Endothelial cell of umbilical vein (primary cell): ENCODE results near the gene RAI1. TPM values are rescaled to one million over a fixed set of nuclear protein-coding genes. Genes with fewer than 3 reads are reported as not detected.

Experiments
- BruUV-seq: library from RNA; stranded (reverse); fragments of 400-500 nt; replicated peaks from 2 replicates; lab custom pipeline; 2021; lab: Mats Ljungman, UMichigan
- CTCF ChIA-PET: fragments of 300-600, 350-600 bp; sonication (Branson Sonifier 250); formaldehyde crosslinking; loops from one replicate; lab custom pipeline; 2021; ENCODE audit warnings: antibody characterized with exemption, inconsistent platforms; lab: Charles Lee
- POLR2A ChIA-PET: fragments of 300-600, 350-600 bp; sonication (Branson Sonifier 250); formaldehyde crosslinking; loops from one replicate; lab custom pipeline; 2021; ENCODE audit warnings: antibody characterized with exemption, inconsistent platforms; lab: Charles Lee
- DNase-seq: peaks from one replicate; pipeline ENCODE4 v3.0.0-alpha.2; 2011; ENCODE audit warnings: low read depth, low spot score
- FAIRE-seq: peaks from 2 replicates; lab custom pipeline; 2011; peaks lifted over from hg19 to GRCh38; lab: Jason Lieb, UNC
- H2AFZ ChIP-seq: 2 replicates; pipeline ENCODE4 v1.6.0; 2012; ENCODE audit warnings: low read depth, low read length, control low read depth, inconsistent platforms
- H3K27ac ChIP-seq: 2 replicates; pipeline ENCODE4 v1.5.1; 2011; ENCODE audit warnings: low read depth, mild to moderate bottlenecking, control low read depth, low read length, moderate library complexity; ENCODE audit not compliant: insufficient read depth
- H3K27me3 ChIP-seq, 2 experiments: 2 replicates each; pipeline versions ENCODE4 v1.6.0 to v1.6.1; 2011; ENCODE audit warnings: low read length in 2 of 2, mixed read lengths in 1 of 2; ENCODE audit not compliant: control insufficient read depth in 2 of 2, insufficient read depth in 2 of 2
- H3K36me3 ChIP-seq, 2 experiments: 2 replicates in 1 of 2; 3 replicates in 1 of 2; pipeline ENCODE4 v1.5.1; 2011; ENCODE audit warnings: low read length in 2 of 2, mild to moderate bottlenecking in 1 of 2, moderate library complexity in 1 of 2; ENCODE audit not compliant: control insufficient read depth in 2 of 2, insufficient read depth in 2 of 2; ENCODE audit errors: extremely low read depth in 1 of 2
- H3K4me1 ChIP-seq: 3 replicates; pipeline ENCODE4 v1.5.1; 2011; ENCODE audit warnings: mild to moderate bottlenecking, low read length; ENCODE audit not compliant: control insufficient read depth, insufficient read depth; ENCODE audit errors: extremely low read depth
- H3K4me2 ChIP-seq: 2 replicates; pipeline ENCODE4 v1.6.1; 2011; ENCODE audit warnings: low read length, control low read depth, mixed read lengths; ENCODE audit not compliant: insufficient read depth
- H3K4me3 ChIP-seq, 3 experiments: fragments of 200-600 bp in 1 of 3; sonication (generic), shearing (Covaris generic) in 1 of 3; replicated peaks in 1 of 3; 2 replicates each; pipeline ENCODE4 v1.5.1; 2011 to 2016; ENCODE audit warnings: control low read depth in 3 of 3, low read length in 3 of 3, mild to moderate bottlenecking in 2 of 3, inconsistent platforms in 1 of 3, low read depth in 1 of 3, moderate library complexity in 1 of 3; ENCODE audit not compliant: insufficient read depth in 1 of 3
- H3K79me2 ChIP-seq: 2 replicates; pipeline ENCODE4 v1.6.0; 2012; ENCODE audit warnings: low read length, inconsistent platforms; ENCODE audit not compliant: control insufficient read depth, insufficient read depth
- H3K9ac ChIP-seq: replicated peaks from 2 replicates; pipeline ENCODE3; 2011; ENCODE audit warnings: low read length, control low read depth; ENCODE audit not compliant: insufficient read depth; ENCODE audit errors: extremely low read depth
- H3K9me1 ChIP-seq: replicated peaks from 3 replicates; pipeline ENCODE4 v1.6.0; 2011; ENCODE audit warnings: mild to moderate bottlenecking, low read length; ENCODE audit not compliant: control insufficient read depth, insufficient read depth; ENCODE audit errors: extremely low read depth
- H3K9me3 ChIP-seq: replicated peaks from 2 replicates; pipeline ENCODE4 v1.5.1; 2012; ENCODE audit warnings: low read length, inconsistent platforms; ENCODE audit not compliant: control insufficient read depth, insufficient read depth
- H4K20me1 ChIP-seq: replicated peaks from 2 replicates; pipeline ENCODE3; 2011; ENCODE audit warnings: mild to moderate bottlenecking, low read length; ENCODE audit not compliant: control insufficient read depth, insufficient read depth; ENCODE audit errors: extremely low read depth
- EZH2 ChIP-seq: IDR thresholded peaks from 2 replicates; pipeline ENCODE4 v1.6.1; 2012; ENCODE audit warnings: borderline replicate concordance, low read depth, mild to moderate bottlenecking, moderate library complexity, low read length, inconsistent platforms; ENCODE audit not compliant: severe bottlenecking
- FOS ChIP-seq: IDR thresholded peaks from 2 replicates; pipeline ENCODE4 v1.6.1; 2011; ENCODE audit warnings: mild to moderate bottlenecking, low read length, moderate library complexity, borderline replicate concordance; ENCODE audit not compliant: insufficient read depth
- GATA2 ChIP-seq: IDR thresholded peaks from 2 replicates; pipeline ENCODE4 v1.7.0; 2011; ENCODE audit warnings: low read depth, mild to moderate bottlenecking, moderate library complexity, mixed read lengths, low read length; ENCODE audit not compliant: insufficient read length, insufficient read depth
- JUN ChIP-seq: IDR thresholded peaks from 2 replicates; pipeline ENCODE4 v1.6.1; 2011; ENCODE audit warnings: borderline replicate concordance, low read depth; ENCODE audit not compliant: insufficient read length, insufficient read depth
- MAX ChIP-seq: IDR thresholded peaks from 2 replicates; pipeline ENCODE4 v1.6.1; 2011; ENCODE audit not compliant: insufficient read depth, insufficient read length
- MYC ChIP-seq: IDR thresholded peaks from one replicate; pipeline ENCODE4 v1.6.1; 2011; ENCODE audit warnings: mild to moderate bottlenecking, low read depth, low read length
- POLR2A ChIP-seq: IDR thresholded peaks from 2 replicates; pipeline ENCODE4 v1.6.1; 2012; ENCODE audit warnings: low read depth, mild to moderate bottlenecking, control low read depth, low read length
- POLR2AphosphoS5 ChIP-seq: IDR thresholded peaks from 2 replicates; pipeline ENCODE4 v1.6.1; 2012; ENCODE audit warnings: low read depth, mild to moderate bottlenecking, control low read depth, low read length, moderate library complexity; ENCODE audit not compliant: insufficient read depth
- dilution Hi-C: fragments of 300-500 bp; cut with MboI; formaldehyde crosslinking; loops from one replicate; pipeline ENCODE4 v1.15.0; 2019; ENCODE audit warnings: low sequenced_read_pairs; ENCODE audit not compliant: extremely low pct_ligation_motif_present
- intact Hi-C: fragments of 100-400 bp; cut with micrococcal nuclease; formaldehyde crosslinking; loops from one replicate; pipeline ENCODE4 v1.10.0; 2022
- polyA plus RNA-seq, 4 experiments: library from polyadenylated mRNA; depleted of rRNA in 3 of 4; stranded (reverse) in 3 of 4; unstranded in 1 of 4; fragments of >200 nt; gene quantifications; 2 replicates each; pipeline versions ENCODE4 v1.2.1 to v1.2.3, GENCODE V29; 2011 to 2012; ENCODE audit warnings: missing spikeins in 1 of 4
- total RNA-seq: library from RNA; stranded (reverse); gene quantifications from 2 replicates; pipeline ENCODE4 v1.2.3, GENCODE V29; 2021
- TF ChIP-seq, protein P1 (sequence below), 2 donors: IDR thresholded peaks; 1 replicate in 1 of 2; 2 replicates in 1 of 2; pipeline ENCODE4 v1.5.1; 2011; ENCODE audit warnings: low read length in 2 of 2, mild to moderate bottlenecking in 2 of 2, moderate library complexity in 2 of 2, control low read depth in 1 of 2, inconsistent platforms in 1 of 2, low read depth in 1 of 2; ENCODE audit not compliant: insufficient read depth in 1 of 2; ENCODE audit errors: extremely low read depth in 1 of 2

Gene RAI1
- total and polyA plus RNA-seq, 2 donors (not counting 3 experiments of a cell fraction or from before 2014, with no cell fraction given) = 7.8 to 43.3 TPM

- Histone ChIP-seq H3K4me2 (no peak overlapping the region), H3K27ac (no peak overlapping the region), H3K4me3 (no peak overlapping the region), H3K79me2 (no peaks in the 10 kb centered on the region), H3K9me3 (no peaks in the 10 kb centered on the region), H3K4me1 (no peaks in the 10 kb centered on the region), H3K27me3 (no peaks in the 10 kb centered on the region), H3K36me3 (peaks cover 7 to 57% of the 10 kb centered on the region in 2 experiments), H3K9me1 (no peaks in the 10 kb centered on the region), H2AFZ (no peak overlapping the region), H4K20me1 (no peaks in the 10 kb centered on the region), H3K9ac (no peak overlapping the region)
- ChIA-PET CTCF (no interaction called here), POLR2A (no interaction called here)
- BruUV-seq = no TSS peak
- TF ChIP-seq FOS = no peak
- TF ChIP-seq POLR2AphosphoS5 = no peak
- TF ChIP-seq JUN = no peak
- TF ChIP-seq MAX = no peak
- TF ChIP-seq, protein P1, sequence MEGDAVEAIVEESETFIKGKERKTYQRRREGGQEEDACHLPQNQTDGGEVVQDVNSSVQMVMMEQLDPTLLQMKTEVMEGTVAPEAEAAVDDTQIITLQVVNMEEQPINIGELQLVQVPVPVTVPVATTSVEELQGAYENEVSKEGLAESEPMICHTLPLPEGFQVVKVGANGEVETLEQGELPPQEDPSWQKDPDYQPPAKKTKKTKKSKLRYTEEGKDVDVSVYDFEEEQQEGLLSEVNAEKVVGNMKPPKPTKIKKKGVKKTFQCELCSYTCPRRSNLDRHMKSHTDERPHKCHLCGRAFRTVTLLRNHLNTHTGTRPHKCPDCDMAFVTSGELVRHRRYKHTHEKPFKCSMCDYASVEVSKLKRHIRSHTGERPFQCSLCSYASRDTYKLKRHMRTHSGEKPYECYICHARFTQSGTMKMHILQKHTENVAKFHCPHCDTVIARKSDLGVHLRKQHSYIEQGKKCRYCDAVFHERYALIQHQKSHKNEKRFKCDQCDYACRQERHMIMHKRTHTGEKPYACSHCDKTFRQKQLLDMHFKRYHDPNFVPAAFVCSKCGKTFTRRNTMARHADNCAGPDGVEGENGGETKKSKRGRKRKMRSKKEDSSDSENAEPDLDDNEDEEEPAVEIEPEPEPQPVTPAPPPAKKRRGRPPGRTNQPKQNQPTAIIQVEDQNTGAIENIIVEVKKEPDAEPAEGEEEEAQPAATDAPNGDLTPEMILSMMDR (IDR thresholded peaks at IDR 0.05; ENCODE audit: extremely low read depth in 1 of 2, insufficient read depth in 1 of 2, low read depth in 1 of 2, low read length in 2 of 2) = no peak
- no peak for TF ChIP-seq POLR2A
- no peak for TF ChIP-seq MYC
- TF ChIP-seq GATA2 = no peak
- no peak for TF ChIP-seq EZH2
- FAIRE-seq = no peak
- dilution Hi-C loops (no loop called here), intact Hi-C loops (no loop called here)
- no peak for DNase-seq
These were observed 116.8 kb downstream of the RAI1 start for GRCh38 chr17:17798010-17798556.
